Measurements from ENCODE around the gene SETDB1.

SETDB1 gene

DNA sequence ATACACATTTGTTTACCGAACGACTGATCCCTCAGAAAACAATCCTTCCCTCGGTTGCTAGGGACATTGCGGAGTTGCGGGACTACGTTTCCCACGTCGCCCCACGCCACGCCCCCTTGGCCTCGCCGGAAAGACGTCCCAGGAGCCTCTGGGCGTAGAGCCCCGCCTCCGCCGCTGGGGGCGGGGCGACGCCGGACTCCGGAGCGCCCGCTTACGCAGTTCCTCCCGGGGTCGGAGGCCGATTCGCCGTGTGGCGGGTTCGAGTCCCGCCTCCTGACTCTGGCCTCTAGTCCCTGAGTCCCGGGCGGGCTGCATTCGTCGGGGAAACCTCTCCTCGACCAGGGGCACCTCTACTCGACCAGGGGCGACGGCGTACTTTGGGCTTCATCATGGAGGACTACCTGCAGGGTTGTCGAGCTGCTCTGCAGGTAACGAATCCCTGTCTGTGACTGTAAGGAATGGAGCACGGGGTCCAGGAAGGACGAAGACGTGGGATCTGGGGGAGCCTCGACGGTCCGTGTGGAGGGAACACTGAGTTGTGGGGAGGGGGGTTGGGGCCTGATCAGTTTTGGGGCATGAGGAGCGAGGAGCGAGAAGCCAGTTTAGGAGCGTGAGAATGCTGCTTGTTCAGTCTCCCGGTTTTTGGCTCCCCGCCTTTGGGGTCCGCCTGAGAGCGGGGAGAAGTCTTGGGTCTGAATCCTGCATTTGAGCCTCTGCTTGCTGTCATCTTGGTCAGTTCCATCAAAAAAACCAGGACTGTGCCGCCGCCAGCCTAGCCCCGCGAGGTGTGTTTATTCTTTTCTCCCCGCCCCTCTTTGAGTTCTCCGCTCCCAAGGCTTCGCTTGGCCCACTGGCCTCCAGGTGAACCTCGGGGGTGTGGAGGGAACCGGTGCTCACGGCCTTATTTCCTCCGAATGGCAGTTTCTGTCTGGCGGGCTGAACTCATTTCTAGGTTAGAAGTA is 82.4 kb downstream of the SETDB1 start, which contains the start of gene PRUNE1 (continued):
- TF ChIP-seq SCRT1 (tag by site-specific recombination; IDR thresholded peaks at IDR 0.05; ENCODE audit: borderline replicate concordance) (no peak), ZNF768 (tag by site-specific recombination; IDR thresholded peaks at IDR 0.05) (no peak), ZNF302 (tag by site-specific recombination; IDR thresholded peaks at IDR 0.05; ENCODE audit: low read depth) (no peak; the same call in 1 of the 2 replicates), ZFHX2 (tag by site-specific recombination; conservative IDR thresholded peaks at IDR 0.05) (peak; percentile 49), ZBTB21 (tag by site-specific recombination; IDR thresholded peaks at IDR 0.05) (peak; percentile 79), TRIM28 (IDR thresholded peaks at IDR 0.05; ENCODE audit: borderline replicate concordance, low read length) (peak; percentile 21; the same call in 1 of the 2 replicates), GLIS2 (tag by site-specific recombination; IDR thresholded peaks at IDR 0.05) (peak; percentile 78), ZNF121 (tag by site-specific recombination; IDR thresholded peaks at IDR 0.05) (no peak), KLF9 (tag by site-specific recombination; IDR thresholded peaks at IDR 0.05; ENCODE audit: low read depth) (peak; percentile 96), KLF16 (tag by site-specific recombination; IDR thresholded peaks at IDR 0.05) (peak; percentile 69; the same call in 1 of the 2 replicates), ZNF843 (tag by site-specific recombination; IDR thresholded peaks at IDR 0.05) (0 out of 2 replicates have a peak, but pooled peaks have one; percentile 42), SP2 (tag by site-specific recombination; IDR thresholded peaks at IDR 0.05) (peak; percentile 97), GLIS1 (tag by site-specific recombination; IDR thresholded peaks at IDR 0.05) (peak; percentile 73), SCRT2 (tag by site-specific recombination; IDR thresholded peaks at IDR 0.05) (no peak), OSR2 (tag by site-specific recombination; IDR thresholded peaks at IDR 0.05) (no peak; the same call in 1 of the 2 replicates), ZSCAN30 (tag by site-specific recombination; IDR thresholded peaks at IDR 0.05) (peak; percentile 57), ZNF558 (tag by site-specific recombination; IDR thresholded peaks at IDR 0.05) (no peak), ZNF549 (tag by site-specific recombination; IDR thresholded peaks at IDR 0.05) (no peak), ZNF514 (tag by site-specific recombination; IDR thresholded peaks at IDR 0.05) (no peak), ZFP37 (tag by site-specific recombination; IDR thresholded peaks at IDR 0.05) (no peak), WT1 (tag by site-specific recombination; IDR thresholded peaks at IDR 0.05) (no peak; the same call in 1 of the 2 replicates), ZNF274 (IDR thresholded peaks at IDR 0.05; ENCODE audit: low read length) (no peak), ZNF274 (tag by site-specific recombination; IDR thresholded peaks at IDR 0.05; ENCODE audit: borderline replicate concordance) (no peak), ZBTB20 (tag by site-specific recombination; IDR thresholded peaks at IDR 0.05) (peak; percentile 95), ZNF391 (tag by site-specific recombination; IDR thresholded peaks at IDR 0.05; ENCODE audit: borderline replicate concordance, low read depth) (peak; percentile 91; the same call in 1 of the 2 replicates)
- TF ChIP-seq, protein P1, sequence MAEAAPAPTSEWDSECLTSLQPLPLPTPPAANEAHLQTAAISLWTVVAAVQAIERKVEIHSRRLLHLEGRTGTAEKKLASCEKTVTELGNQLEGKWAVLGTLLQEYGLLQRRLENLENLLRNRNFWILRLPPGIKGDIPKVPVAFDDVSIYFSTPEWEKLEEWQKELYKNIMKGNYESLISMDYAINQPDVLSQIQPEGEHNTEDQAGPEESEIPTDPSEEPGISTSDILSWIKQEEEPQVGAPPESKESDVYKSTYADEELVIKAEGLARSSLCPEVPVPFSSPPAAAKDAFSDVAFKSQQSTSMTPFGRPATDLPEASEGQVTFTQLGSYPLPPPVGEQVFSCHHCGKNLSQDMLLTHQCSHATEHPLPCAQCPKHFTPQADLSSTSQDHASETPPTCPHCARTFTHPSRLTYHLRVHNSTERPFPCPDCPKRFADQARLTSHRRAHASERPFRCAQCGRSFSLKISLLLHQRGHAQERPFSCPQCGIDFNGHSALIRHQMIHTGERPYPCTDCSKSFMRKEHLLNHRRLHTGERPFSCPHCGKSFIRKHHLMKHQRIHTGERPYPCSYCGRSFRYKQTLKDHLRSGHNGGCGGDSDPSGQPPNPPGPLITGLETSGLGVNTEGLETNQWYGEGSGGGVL (tag by site-specific recombination; IDR thresholded peaks at IDR 0.05): peak; percentile 67
- TF ChIP-seq, protein P2, sequence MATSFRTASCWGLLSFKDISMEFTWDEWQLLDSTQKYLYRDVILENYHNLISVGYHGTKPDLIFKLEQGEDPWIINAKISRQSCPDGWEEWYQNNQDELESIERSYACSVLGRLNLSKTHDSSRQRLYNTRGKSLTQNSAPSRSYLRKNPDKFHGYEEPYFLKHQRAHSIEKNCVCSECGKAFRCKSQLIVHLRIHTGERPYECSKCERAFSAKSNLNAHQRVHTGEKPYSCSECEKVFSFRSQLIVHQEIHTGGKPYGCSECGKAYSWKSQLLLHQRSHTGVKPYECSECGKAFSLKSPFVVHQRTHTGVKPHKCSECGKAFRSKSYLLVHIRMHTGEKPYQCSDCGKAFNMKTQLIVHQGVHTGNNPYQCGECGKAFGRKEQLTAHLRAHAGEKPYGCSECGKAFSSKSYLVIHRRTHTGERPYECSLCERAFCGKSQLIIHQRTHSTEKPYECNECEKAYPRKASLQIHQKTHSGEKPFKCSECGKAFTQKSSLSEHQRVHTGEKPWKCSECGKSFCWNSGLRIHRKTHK (tag by site-specific recombination; IDR thresholded peaks at IDR 0.05): no peak
- TF ChIP-seq, protein P3, sequence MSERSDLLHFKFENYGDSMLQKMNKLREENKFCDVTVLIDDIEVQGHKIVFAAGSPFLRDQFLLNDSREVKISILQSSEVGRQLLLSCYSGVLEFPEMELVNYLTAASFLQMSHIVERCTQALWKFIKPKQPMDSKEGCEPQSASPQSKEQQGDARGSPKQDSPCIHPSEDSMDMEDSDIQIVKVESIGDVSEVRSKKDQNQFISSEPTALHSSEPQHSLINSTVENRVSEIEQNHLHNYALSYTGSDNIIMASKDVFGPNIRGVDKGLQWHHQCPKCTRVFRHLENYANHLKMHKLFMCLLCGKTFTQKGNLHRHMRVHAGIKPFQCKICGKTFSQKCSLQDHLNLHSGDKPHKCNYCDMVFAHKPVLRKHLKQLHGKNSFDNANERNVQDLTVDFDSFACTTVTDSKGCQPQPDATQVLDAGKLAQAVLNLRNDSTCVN (tag by site-specific recombination; optimal IDR thresholded peaks at IDR 0.05): peak; percentile 27
- TF ChIP-seq, protein P4, sequence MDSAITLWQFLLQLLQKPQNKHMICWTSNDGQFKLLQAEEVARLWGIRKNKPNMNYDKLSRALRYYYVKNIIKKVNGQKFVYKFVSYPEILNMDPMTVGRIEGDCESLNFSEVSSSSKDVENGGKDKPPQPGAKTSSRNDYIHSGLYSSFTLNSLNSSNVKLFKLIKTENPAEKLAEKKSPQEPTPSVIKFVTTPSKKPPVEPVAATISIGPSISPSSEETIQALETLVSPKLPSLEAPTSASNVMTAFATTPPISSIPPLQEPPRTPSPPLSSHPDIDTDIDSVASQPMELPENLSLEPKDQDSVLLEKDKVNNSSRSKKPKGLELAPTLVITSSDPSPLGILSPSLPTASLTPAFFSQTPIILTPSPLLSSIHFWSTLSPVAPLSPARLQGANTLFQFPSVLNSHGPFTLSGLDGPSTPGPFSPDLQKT (IDR thresholded peaks at IDR 0.05; ENCODE audit: borderline replicate concordance, low read depth, low read length): no peak; the same call in 1 of the 2 replicates
- TF ChIP-seq, protein P5, sequence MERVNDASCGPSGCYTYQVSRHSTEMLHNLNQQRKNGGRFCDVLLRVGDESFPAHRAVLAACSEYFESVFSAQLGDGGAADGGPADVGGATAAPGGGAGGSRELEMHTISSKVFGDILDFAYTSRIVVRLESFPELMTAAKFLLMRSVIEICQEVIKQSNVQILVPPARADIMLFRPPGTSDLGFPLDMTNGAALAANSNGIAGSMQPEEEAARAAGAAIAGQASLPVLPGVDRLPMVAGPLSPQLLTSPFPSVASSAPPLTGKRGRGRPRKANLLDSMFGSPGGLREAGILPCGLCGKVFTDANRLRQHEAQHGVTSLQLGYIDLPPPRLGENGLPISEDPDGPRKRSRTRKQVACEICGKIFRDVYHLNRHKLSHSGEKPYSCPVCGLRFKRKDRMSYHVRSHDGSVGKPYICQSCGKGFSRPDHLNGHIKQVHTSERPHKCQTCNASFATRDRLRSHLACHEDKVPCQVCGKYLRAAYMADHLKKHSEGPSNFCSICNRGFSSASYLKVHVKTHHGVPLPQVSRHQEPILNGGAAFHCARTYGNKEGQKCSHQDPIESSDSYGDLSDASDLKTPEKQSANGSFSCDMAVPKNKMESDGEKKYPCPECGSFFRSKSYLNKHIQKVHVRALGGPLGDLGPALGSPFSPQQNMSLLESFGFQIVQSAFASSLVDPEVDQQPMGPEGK (tag by site-specific recombination; IDR thresholded peaks at IDR 0.05): 0 out of 2 replicates have a peak, but pooled peaks have one; percentile 58
- TF ChIP-seq, protein P6, sequence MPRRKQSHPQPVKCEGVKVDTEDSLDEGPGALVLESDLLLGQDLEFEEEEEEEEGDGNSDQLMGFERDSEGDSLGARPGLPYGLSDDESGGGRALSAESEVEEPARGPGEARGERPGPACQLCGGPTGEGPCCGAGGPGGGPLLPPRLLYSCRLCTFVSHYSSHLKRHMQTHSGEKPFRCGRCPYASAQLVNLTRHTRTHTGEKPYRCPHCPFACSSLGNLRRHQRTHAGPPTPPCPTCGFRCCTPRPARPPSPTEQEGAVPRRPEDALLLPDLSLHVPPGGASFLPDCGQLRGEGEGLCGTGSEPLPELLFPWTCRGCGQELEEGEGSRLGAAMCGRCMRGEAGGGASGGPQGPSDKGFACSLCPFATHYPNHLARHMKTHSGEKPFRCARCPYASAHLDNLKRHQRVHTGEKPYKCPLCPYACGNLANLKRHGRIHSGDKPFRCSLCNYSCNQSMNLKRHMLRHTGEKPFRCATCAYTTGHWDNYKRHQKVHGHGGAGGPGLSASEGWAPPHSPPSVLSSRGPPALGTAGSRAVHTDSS (tag by site-specific recombination; IDR thresholded peaks at IDR 0.05): no peak

Measured in HEK293 (cell line).